DND-41 (cell line): Measurements from ENCODE around the gene MGAT4A.

Source experiments
- CTCF ChIP-seq: IDR thresholded peaks from 2 replicates; pipeline ENCODE4 v1.5.1; 2012; ENCODE audit warnings: borderline replicate concordance, low read length, moderate library complexity, mild to moderate bottlenecking; ENCODE audit not compliant: poor library complexity, severe bottlenecking; ENCODE audit errors: extremely low read depth
- EZH2 ChIP-seq: IDR thresholded peaks from 3 replicates; pipeline ENCODE4 v1.6.1; 2012; ENCODE audit warnings: borderline replicate concordance, low read depth, mild to moderate bottlenecking, moderate library complexity, low read length, inconsistent platforms; ENCODE audit not compliant: severe bottlenecking

GRCh38 chr2:98734823-98735260 is 3.9 kb upstream of the MGAT4A start:
- TF ChIP-seq CTCF (no peak), EZH2 (no peak)
